Right cardiac atrium (tissue), 5 donors: ENCODE measurements around the gene CHTF18. TPM values are rescaled to one million over a fixed set of nuclear protein-coding genes. Genes with fewer than 3 reads are reported as not detected.
A peak's percentile ranks its signal among the peaks of the same experiment; 100 is the strongest.

Experiments
- ATAC-seq, 2 donors: fragments of 200-7000 bp; cut with Tn5 transposase; one replicate each; pipeline versions ENCODE4 v1.8.0 to v1.9.1; 2020; ENCODE audit warnings: moderate library complexity in 2 of 2, mild to moderate bottlenecking in 1 of 2
- DNase-seq, 3 donors: peaks; one replicate each; pipeline ENCODE4 v3.0.0-alpha.2; 2020
- H3K27ac ChIP-seq: one replicate; pipeline ENCODE4 v1.5.1; 2013; ENCODE audit warnings: mild to moderate bottlenecking, low read length, control low read depth, moderate library complexity
- H3K27me3 ChIP-seq: one replicate; pipeline ENCODE4 v1.6.1; 2013; ENCODE audit not compliant: control insufficient read depth, insufficient read depth
- H3K4me1 ChIP-seq: one replicate; pipeline ENCODE4 v1.6.1; 2013; ENCODE audit warnings: low read length; ENCODE audit not compliant: control insufficient read depth, insufficient read depth
- H3K4me3 ChIP-seq: one replicate; pipeline ENCODE4 v1.5.1; 2013; ENCODE audit warnings: low read length, control low read depth
- H3K9me3 ChIP-seq: one replicate; pipeline ENCODE4 v1.6.1; 2013; ENCODE audit warnings: low read length; ENCODE audit not compliant: control insufficient read depth
- WGBS: extraction: QIAGEN DNeasy Blood & Tissue Kit; methylation state at CpG from one replicate; pipeline ENCODE4 v1.1.7; 2013; 5-methylcytosine and 5-hydroxymethylcytosine counted together
- intact Hi-C, 4 donors: fragments of 100-400 bp; cut with DNase I; formaldehyde crosslinking; loops; one replicate each; pipeline versions ENCODE4 v1.11.0 to v1.14.0; 2022 to 2023
- polyA plus RNA-seq: library from polyadenylated mRNA; stranded (reverse); fragments of 200-250 nt; gene quantifications from one replicate; pipeline ENCODE4 v1.2.3, GENCODE V29; 2013
- total RNA-seq, 4 donors: library from RNA; stranded (reverse); fragmentation: NEBNext Ultra II Directional; extraction: Animal tissue kit (Norgen Biotek cat#: 25700); gene quantifications; one replicate each; pipeline ENCODE4 v1.2.1, GENCODE V29; 2021
- donor health status: healthy with polysubstance abuse.
- donor health status: DM: no; HTN: yes; CAD: no.
- donor health status: DM: no; HTN: no; CAD: no.
- donor health status: DM: no; HTN: yes; CAD: no; lungs with severe emphysema.
- donor health status: DM: yes; HTN: yes; CAD: no.

CHTF18 gene
- total and polyA plus RNA-seq, 5 donors: 3.4 to 6.9 (median 4.5) TPM

GRCh38 chr16:821751-822150 lies 33.3 kb downstream of the CHTF18 start:
- Histone ChIP-seq H3K27ac (no peak overlapping the region), H3K4me1 (no peaks in the 10 kb centered on the region), H3K9me3 (no peaks in the 10 kb centered on the region), H3K27me3 (no peaks in the 10 kb centered on the region), H3K4me3 (no peak overlapping the region)
- WGBS: 63% methylated on average over 13 of the region's 13 CpGs
- intact Hi-C loops: no loop called here
- ATAC-seq (no peak), DNase-seq (no peak)

GRCh38 chr16:822174-822908 lies 33.9 kb downstream of the CHTF18 start:
- Histone ChIP-seq H3K27me3 (no peaks in the 10 kb centered on the region), H3K4me1 (no peaks in the 10 kb centered on the region), H3K27ac (no peak overlapping the region), H3K9me3 (no peaks in the 10 kb centered on the region), H3K4me3 (no peak overlapping the region)
- 87% methylated on average over 21 of the region's 21 CpGs for WGBS
- DNase-seq (no peak), ATAC-seq (no peak)
- intact Hi-C loops: no loop called here

GRCh38 chr16:822909-823297 lies 34.5 kb downstream of the CHTF18 start:
- Histone ChIP-seq H3K4me1 (no peaks in the 10 kb centered on the region), H3K9me3 (no peaks in the 10 kb centered on the region), H3K27ac (no peak overlapping the region), H3K4me3 (no peak overlapping the region), H3K27me3 (no peaks in the 10 kb centered on the region)
- WGBS: 87% methylated on average over 9 of the region's 9 CpGs
- intact Hi-C loops: no loop called here
- ATAC-seq (no peak), DNase-seq (no peak)

GRCh38 chr16:824194-824593 lies 35.8 kb downstream of the CHTF18 start:
- DNase-seq (no peak), ATAC-seq (no peak)
- no peaks in the 10 kb centered on the region for H3K9me3 ChIP-seq
- H3K27me3 ChIP-seq: no peaks in the 10 kb centered on the region
- H3K4me3 ChIP-seq: no peak overlapping the region
- H3K27ac ChIP-seq: no peak overlapping the region
- whole genome bisulfite sequencing: 82% methylated on average over 22 of the region's 22 CpGs
- H3K4me1 ChIP-seq: no peaks in the 10 kb centered on the region
- intact Hi-C loops: no loop called here

- H3K27me3 ChIP-seq: no peaks in the 10 kb centered on the region
These were observed 36.2 kb downstream of the CHTF18 start for GRCh38 chr16:824601-825000.

GRCh38 chr16:825341-826061 lies 37.1 kb downstream of the CHTF18 start:
- 55% methylated on average over 36 of the region's 36 CpGs for WGBS
- ATAC-seq: no peak
- no peaks in the 10 kb centered on the region for H3K9me3 ChIP-seq
- peak in 1 of 3 donors; percentile 76 for DNase-seq
- no peak overlapping the region for H3K27ac ChIP-seq
- intact Hi-C loops: no loop called here
- H3K27me3 ChIP-seq: no peaks in the 10 kb centered on the region
- no peak overlapping the region for H3K4me3 ChIP-seq
- H3K4me1 ChIP-seq: no peaks in the 10 kb centered on the region

More at GRCh38 chr16:824601-825000, 36.2 kb downstream of the CHTF18 start:
- ATAC-seq: no peak
- 87% methylated on average over 25 of the region's 25 CpGs for WGBS
- no peak for DNase-seq
- Histone ChIP-seq H3K9me3 (no peaks in the 10 kb centered on the region), H3K27ac (no peak overlapping the region), H3K4me3 (no peak overlapping the region), H3K4me1 (no peaks in the 10 kb centered on the region)
- intact Hi-C loops: no loop called here

GRCh38 chr16:827513-827912 lies 39.1 kb downstream of the CHTF18 start:
- Histone ChIP-seq H3K27me3 (no peaks in the 10 kb centered on the region), H3K9me3 (no peaks in the 10 kb centered on the region), H3K27ac (no peak overlapping the region), H3K4me3 (no peak overlapping the region), H3K4me1 (no peaks in the 10 kb centered on the region)
- intact Hi-C loops: no loop called here
- DNase-seq (no peak), ATAC-seq (no peak)
- WGBS: 92% methylated on average over 24 of the region's 24 CpGs

- 80% methylated on average over 17 of the region's 17 CpGs for WGBS
- intact Hi-C loops: no loop called here
- H3K27me3 ChIP-seq: no peaks in the 10 kb centered on the region
- no peak for DNase-seq
- no peaks in the 10 kb centered on the region for H3K9me3 ChIP-seq
- no peak for ATAC-seq
- no peaks in the 10 kb centered on the region for H3K4me1 ChIP-seq
- no peak overlapping the region for H3K4me3 ChIP-seq
- H3K27ac ChIP-seq: no peak overlapping the region
These were observed 40.5 kb downstream of the CHTF18 start for GRCh38 chr16:828891-829290.

- Histone ChIP-seq H3K4me1 (no peaks in the 10 kb centered on the region), H3K27ac (no peak overlapping the region), H3K27me3 (no peaks in the 10 kb centered on the region), H3K4me3 (no peak overlapping the region), H3K9me3 (no peaks in the 10 kb centered on the region)
- intact Hi-C loops: no loop called here
- WGBS: 85% methylated on average over 43 of the region's 43 CpGs
- no peak for ATAC-seq
- DNase-seq: no peak
These were observed 41.9 kb downstream of the CHTF18 start for GRCh38 chr16:830107-830870.

GRCh38 chr16:830871-831570 lies 42.6 kb downstream of the CHTF18 start:
- intact Hi-C loops: no loop called here
- H3K4me1 ChIP-seq: no peaks in the 10 kb centered on the region
- WGBS: 56% methylated on average over 24 of the region's 24 CpGs
- ATAC-seq (no peak), DNase-seq (no peak)
- H3K4me3 ChIP-seq: no peak overlapping the region
- no peak overlapping the region for H3K27ac ChIP-seq
- peaks cover 2% of the 10 kb centered on the region for H3K9me3 ChIP-seq
- H3K27me3 ChIP-seq: no peaks in the 10 kb centered on the region
